K562 (cell line): Measurements from ENCODE around the gene NUP62. TPM values are rescaled to one million over a fixed set of nuclear protein-coding genes. Genes with fewer than 3 reads are reported as not detected.

Source experiments
- PTBP1 ChIP-seq: fragments of 200-400 bp; formaldehyde crosslinking; IDR thresholded peaks from 2 replicates; pipeline ENCODE4 v1.6.1; 2017; ENCODE audit warnings: low read depth, low read length
- ZBTB40 ChIP-seq, 2 experiments: fragments of 450-650 bp in 1 of 2; sonication (generic) in 1 of 2; formaldehyde crosslinking in 1 of 2; IDR thresholded peaks; 2 replicates each; pipeline versions ENCODE4 v1.7.1 to v1.9.0; 2016 to 2022; ENCODE audit warnings: inconsistent platforms in 1 of 2, mild to moderate bottlenecking in 1 of 2, missing genetic modification reagents in 1 of 2
- polyA plus RNA-seq, 8 experiments: library from polyadenylated mRNA; depleted of rRNA in 4 of 8; stranded (reverse) in 5 of 8; unstranded in 3 of 8; fragments of >200 nt; fragmentation: Nextera tagmentation in 2 of 8; fragmentation: Illumina TruSeq in 1 of 8; extraction: Ambion mirVana in 2 of 8; extraction: Trizol in 1 of 8; gene quantifications; 2 replicates each; pipeline versions ENCODE4 v1.2.1 to v1.2.3, GENCODE V29; 2011 to 2014; ENCODE audit warnings: inconsistent platforms in 1 of 8, missing spikeins in 1 of 8
- total RNA-seq, 7 experiments: library from RNA; depleted of rRNA in 6 of 7; stranded (reverse); fragments of >200 nt in 6 of 7; fragmentation: Illumina TruSeq in 2 of 7; extraction: Trizol in 2 of 7; gene quantifications; 2 replicates each; pipeline versions ENCODE4 v1.2.1 to v1.2.3, GENCODE V29; 2011 to 2021; ENCODE audit warnings: low replicate concordance in 1 of 7

NUP62 gene
- total and polyA plus RNA-seq, 9 of the 15 experiments (the other 6 are each of a cell fraction or from before 2014, with no cell fraction given), result 16.9 to 109 (median 66.0) TPM

- no peak for TF ChIP-seq ZBTB40 (IDR thresholded peaks at IDR 0.05)
- no peak for TF ChIP-seq ZBTB40 (CRISPR knock-in tag; IDR thresholded peaks at IDR 0.05)
- TF ChIP-seq PTBP1, result 0 out of 2 replicates have a peak, but pooled peaks have one; percentile 41
- TF ChIP-seq, all 486 proteins: peak for 18
Measured at GRCh38 chr19:49864890-49865289, 64.4 kb downstream of the NUP62 start (continued).
